Measurements from ENCODE around the gene CGB2. TPM values are rescaled to one million over a fixed set of nuclear protein-coding genes. Genes with fewer than 3 reads are reported as not detected.

The CGB2 gene
- total and polyA plus RNA-seq, 2 of the 13 experiments (the other 11 are each of a cell fraction or from before 2014, with no cell fraction given): not detected

DNA sequence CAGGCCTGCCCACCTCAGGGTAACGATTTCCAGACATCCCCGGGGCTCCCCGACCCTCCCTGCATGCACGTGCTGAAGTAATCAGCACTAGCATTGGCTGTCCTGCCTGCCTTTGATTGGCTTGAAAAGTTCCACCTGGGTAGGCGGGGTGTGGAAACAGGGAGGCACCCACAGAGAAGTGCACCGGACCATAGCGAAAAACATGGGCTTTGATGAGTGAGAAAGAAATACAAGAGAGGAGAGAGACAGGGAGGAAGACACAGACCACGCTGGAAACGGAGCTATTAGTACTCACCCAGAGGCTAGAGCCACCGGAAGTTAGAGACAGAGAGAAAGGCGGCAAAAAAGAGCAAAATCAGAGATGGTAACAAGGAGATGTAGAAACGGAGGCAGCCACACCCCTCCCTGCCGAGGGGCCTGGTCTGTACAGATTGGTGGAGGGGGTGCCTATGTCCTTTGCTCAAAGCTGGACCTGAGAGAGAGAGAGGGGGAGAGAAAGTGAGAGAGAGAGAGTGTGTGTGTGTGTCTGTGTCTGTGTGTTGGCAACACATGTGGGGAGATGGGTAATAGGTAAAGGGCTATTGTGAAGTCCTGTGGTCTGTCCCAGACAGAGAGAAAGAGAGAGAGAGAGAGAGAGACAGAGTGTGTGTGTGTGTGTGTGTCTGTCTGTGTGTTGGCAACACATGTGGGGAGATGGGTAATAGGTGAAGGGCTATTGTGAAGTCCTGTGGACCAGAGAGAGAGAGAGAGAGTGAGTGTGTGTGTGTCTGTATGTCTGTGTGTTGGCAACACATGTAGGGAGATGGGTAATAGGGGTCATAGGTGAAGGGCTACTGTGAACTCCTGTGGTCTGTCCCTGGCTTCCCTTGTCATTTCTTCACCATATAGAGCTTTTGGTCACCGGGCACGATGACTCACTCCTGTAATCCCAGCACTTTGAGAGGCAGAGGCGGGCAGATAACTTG lies 10.5 kb upstream of the CGB2 start:
- Histone ChIP-seq H3K4me2 (ENCODE audit: low read depth, low read length) (no peak overlapping the region), H3K9ac (ENCODE audit: insufficient read depth, low read depth, low read length) (no peak overlapping the region), H3K27me3 (ENCODE audit: control insufficient read depth in 1 of 2, insufficient read depth in 2 of 2, low read length in 2 of 2) (peaks cover 0 to 25% of the 10 kb centered on the region in 2 experiments; a peak in 3 of 5 replicates), H2AFZ (ENCODE audit: low read length) (no peak overlapping the region), H3K4me1 (ENCODE audit: insufficient read depth, low read length) (peaks cover 27% of the 10 kb centered on the region), H3K4me3 (replicated peaks in 1 of 3; ENCODE audit: insufficient read depth in 1 of 3, low read depth in 2 of 3, low read length in 3 of 3) (no peak overlapping the region), H3K79me2 (ENCODE audit: insufficient read depth, low read length) (no peaks in the 10 kb centered on the region), H4K20me1 (ENCODE audit: insufficient read depth, low read length) (no peaks in the 10 kb centered on the region), H3K36me3 (replicated peaks in 1 of 2; ENCODE audit: control insufficient read depth in 1 of 2, insufficient read depth in 2 of 2, low read length in 2 of 2) (no peaks in the 10 kb centered on the region; a peak in 1 of 5 replicates), H3K9me3 (ENCODE audit: low read length) (no peaks in the 10 kb centered on the region), H3K27ac (ENCODE audit: extremely low read length, insufficient read depth, low read length) (no peak overlapping the region)
- POLR2A ChIA-PET: interaction anchor here (1.2 kb wide), 1 partner anchor 28 kb away, joined by 4 read pairs; the partner anchor contains the start of genes GYS1 and RUVBL2
- intact Hi-C loops (cut with micrococcal nuclease; ENCODE audit: unreplicated experiment): no loop called here
- FAIRE-seq (no peak), ATAC-seq (no peak), DNase-seq (ENCODE audit: low spot score) (peak; percentile 23)
- 14% methylated on average over 16 of the region's 16 CpGs for WGBS (ENCODE audit: low lambda C conversion rate)
- CTCF ChIA-PET (ENCODE audit: low intra/inter-chr PET ratio, low total read pairs): no interaction called here
- in situ Hi-C loops (cut with HindIII; ENCODE audit: extremely low pct_ligation_motif_present, low pct_unique_long_range_greater_than_20kb): no loop called here
- no TSS peak for BruUV-seq (replicated peaks)
- no peak for TF ChIP-seq ZNF101 (CRISPR knock-in tag; IDR thresholded peaks at IDR 0.05; ENCODE audit: borderline replicate concordance, low read depth)
- TF ChIP-seq ZNF280B (CRISPR knock-in tag; IDR thresholded peaks at IDR 0.05; ENCODE audit: borderline replicate concordance): no peak
- no peak for TF ChIP-seq ZBTB38 (CRISPR knock-in tag; IDR thresholded peaks at IDR 0.05)
- TF ChIP-seq EED (CRISPR knock-in tag; IDR thresholded peaks at IDR 0.05): no peak
- TF ChIP-seq ZFP36L1 (CRISPR knock-in tag; IDR thresholded peaks at IDR 0.05): no peak
- TF ChIP-seq ZNF737 (CRISPR knock-in tag; IDR thresholded peaks at IDR 0.05; ENCODE audit: borderline replicate concordance): no peak
- no peak for TF ChIP-seq ZNF878 (CRISPR knock-in tag; IDR thresholded peaks at IDR 0.05)
- TF ChIP-seq, protein P1, sequence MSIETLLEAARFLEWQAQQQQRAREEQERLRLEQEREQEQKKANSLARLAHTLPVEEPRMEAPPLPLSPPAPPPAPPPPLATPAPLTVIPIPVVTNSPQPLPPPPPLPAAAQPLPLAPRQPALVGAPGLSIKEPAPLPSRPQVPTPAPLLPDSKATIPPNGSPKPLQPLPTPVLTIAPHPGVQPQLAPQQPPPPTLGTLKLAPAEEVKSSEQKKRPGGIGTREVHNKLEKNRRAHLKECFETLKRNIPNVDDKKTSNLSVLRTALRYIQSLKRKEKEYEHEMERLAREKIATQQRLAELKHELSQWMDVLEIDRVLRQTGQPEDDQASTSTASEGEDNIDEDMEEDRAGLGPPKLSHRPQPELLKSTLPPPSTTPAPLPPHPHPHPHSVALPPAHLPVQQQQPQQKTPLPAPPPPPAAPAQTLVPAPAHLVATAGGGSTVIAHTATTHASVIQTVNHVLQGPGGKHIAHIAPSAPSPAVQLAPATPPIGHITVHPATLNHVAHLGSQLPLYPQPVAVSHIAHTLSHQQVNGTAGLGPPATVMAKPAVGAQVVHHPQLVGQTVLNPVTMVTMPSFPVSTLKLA (IDR thresholded peaks at IDR 0.05): peak; percentile 10; the same call in 1 of the 2 replicates
- TF ChIP-seq RFX1 (IDR thresholded peaks at IDR 0.05): no peak
- TF ChIP-seq DR1 (CRISPR knock-in tag; IDR thresholded peaks at IDR 0.05): no peak
- TF ChIP-seq NR2C2 (CRISPR knock-in tag; IDR thresholded peaks at IDR 0.05; ENCODE audit: borderline replicate concordance): 0 out of 2 replicates have a peak, but pooled peaks have one; percentile 22
- TF ChIP-seq, protein P2, sequence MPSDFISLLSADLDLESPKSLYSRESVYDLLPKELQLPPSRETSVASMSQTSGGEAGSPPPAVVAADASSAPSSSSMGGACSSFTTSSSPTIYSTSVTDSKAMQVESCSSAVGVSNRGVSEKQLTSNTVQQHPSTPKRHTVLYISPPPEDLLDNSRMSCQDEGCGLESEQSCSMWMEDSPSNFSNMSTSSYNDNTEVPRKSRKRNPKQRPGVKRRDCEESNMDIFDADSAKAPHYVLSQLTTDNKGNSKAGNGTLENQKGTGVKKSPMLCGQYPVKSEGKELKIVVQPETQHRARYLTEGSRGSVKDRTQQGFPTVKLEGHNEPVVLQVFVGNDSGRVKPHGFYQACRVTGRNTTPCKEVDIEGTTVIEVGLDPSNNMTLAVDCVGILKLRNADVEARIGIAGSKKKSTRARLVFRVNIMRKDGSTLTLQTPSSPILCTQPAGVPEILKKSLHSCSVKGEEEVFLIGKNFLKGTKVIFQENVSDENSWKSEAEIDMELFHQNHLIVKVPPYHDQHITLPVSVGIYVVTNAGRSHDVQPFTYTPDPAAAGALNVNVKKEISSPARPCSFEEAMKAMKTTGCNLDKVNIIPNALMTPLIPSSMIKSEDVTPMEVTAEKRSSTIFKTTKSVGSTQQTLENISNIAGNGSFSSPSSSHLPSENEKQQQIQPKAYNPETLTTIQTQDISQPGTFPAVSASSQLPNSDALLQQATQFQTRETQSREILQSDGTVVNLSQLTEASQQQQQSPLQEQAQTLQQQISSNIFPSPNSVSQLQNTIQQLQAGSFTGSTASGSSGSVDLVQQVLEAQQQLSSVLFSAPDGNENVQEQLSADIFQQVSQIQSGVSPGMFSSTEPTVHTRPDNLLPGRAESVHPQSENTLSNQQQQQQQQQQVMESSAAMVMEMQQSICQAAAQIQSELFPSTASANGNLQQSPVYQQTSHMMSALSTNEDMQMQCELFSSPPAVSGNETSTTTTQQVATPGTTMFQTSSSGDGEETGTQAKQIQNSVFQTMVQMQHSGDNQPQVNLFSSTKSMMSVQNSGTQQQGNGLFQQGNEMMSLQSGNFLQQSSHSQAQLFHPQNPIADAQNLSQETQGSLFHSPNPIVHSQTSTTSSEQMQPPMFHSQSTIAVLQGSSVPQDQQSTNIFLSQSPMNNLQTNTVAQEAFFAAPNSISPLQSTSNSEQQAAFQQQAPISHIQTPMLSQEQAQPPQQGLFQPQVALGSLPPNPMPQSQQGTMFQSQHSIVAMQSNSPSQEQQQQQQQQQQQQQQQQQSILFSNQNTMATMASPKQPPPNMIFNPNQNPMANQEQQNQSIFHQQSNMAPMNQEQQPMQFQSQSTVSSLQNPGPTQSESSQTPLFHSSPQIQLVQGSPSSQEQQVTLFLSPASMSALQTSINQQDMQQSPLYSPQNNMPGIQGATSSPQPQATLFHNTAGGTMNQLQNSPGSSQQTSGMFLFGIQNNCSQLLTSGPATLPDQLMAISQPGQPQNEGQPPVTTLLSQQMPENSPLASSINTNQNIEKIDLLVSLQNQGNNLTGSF (CRISPR knock-in tag; IDR thresholded peaks at IDR 0.05): no peak
- peak in 1 of 2 experiments; percentile 63; a peak in 2 of 4 replicates for TF ChIP-seq NR2F1 (CRISPR knock-in tag; IDR thresholded peaks at IDR 0.05)
- no peak for TF ChIP-seq ZNF572 (CRISPR knock-in tag; IDR thresholded peaks at IDR 0.05)
